A549 (cell line): Measurements from ENCODE around the gene C3orf18. TPM values are rescaled to one million over a fixed set of nuclear protein-coding genes. Genes with fewer than 3 reads are reported as not detected.

Experiments used
- ATAC-seq, 2 experiments: fragments of 200-7000 bp in 1 of 2; fragments of >200 bp in 1 of 2; cut with Nextera tagmentation in 1 of 2; cut with Tn5 transposase in 1 of 2; 3 replicates each; pipeline versions ENCODE4 v1.8.0 to v1.9.1; 2018 to 2020; ENCODE audit warnings: mild to moderate bottlenecking in 1 of 2, moderate library complexity in 1 of 2
- CTCF ChIA-PET: fragments of 300-600 bp; sonication (Branson Sonifier 250); formaldehyde crosslinking; extraction: SDS; loops from one replicate; lab custom pipeline; 2021; ENCODE audit warnings: antibody characterized with exemption, inconsistent platforms; lab: Yijun Ruan, JAX
- POLR2A ChIA-PET: fragments of 350-600 bp; formaldehyde crosslinking; extraction: SDS; loops from one replicate; lab custom pipeline; 2021; ENCODE audit warnings: antibody characterized with exemption, inconsistent platforms; lab: Yijun Ruan, JAX
- DNase-seq, 2 experiments: peaks; one replicate each; pipeline versions ENCODE4 v3.0.0 to v3.0.0-alpha.2; 2011 to 2016; ENCODE audit warnings: low read depth in 1 of 2, low spot score in 1 of 2
- FAIRE-seq: peaks from 2 replicates; lab custom pipeline; 2011; peaks lifted over from hg19 to GRCh38; lab: Jason Lieb, UNC
- H3K27ac ChIP-seq, 2 experiments: fragments of >200 bp; sonication (Bioruptor Twin); formaldehyde crosslinking; 3 replicates each; pipeline ENCODE4 v1.5.1; 2016 to 2017
- H3K4me1 ChIP-seq: fragments of >200 bp; sonication (Bioruptor Twin); formaldehyde crosslinking; 3 replicates; pipeline ENCODE4 v1.6.1; 2016
- H3K4me2 ChIP-seq: fragments of >200 bp; sonication (Bioruptor Twin); formaldehyde crosslinking; 3 replicates; pipeline ENCODE4 v1.6.1; 2016
- H3K4me3 ChIP-seq: fragments of >200 bp; sonication (Bioruptor Twin); formaldehyde crosslinking; 3 replicates; pipeline ENCODE4 v1.5.1; 2016
- H3K9me3 ChIP-seq: fragments of >200 bp; sonication (Bioruptor Twin); formaldehyde crosslinking; 3 replicates; pipeline ENCODE4 v1.6.1; 2016
- BHLHE40 ChIP-seq: IDR thresholded peaks from 2 replicates; pipeline ENCODE4 v1.6.1; 2012; ENCODE audit warnings: low read depth, low read length, inconsistent platforms
- CEBPB ChIP-seq, 2 experiments: fragments of >200 bp in 1 of 2; sonication (Bioruptor Twin) in 1 of 2; formaldehyde crosslinking in 1 of 2; IDR thresholded peaks; 2 replicates each; pipeline ENCODE4 v1.6.1; 2012 to 2016
- CHD2 ChIP-seq: fragments of 150-350 bp; IDR thresholded peaks from 2 replicates; pipeline ENCODE4 v1.6.1; 2014; ENCODE audit warnings: low read length; ENCODE audit not compliant: partially characterized antibody
- CHD4 ChIP-seq: fragments of 200-600 bp; sonication (generic); IDR thresholded peaks from 2 replicates; pipeline ENCODE4 v1.6.1; 2016; ENCODE audit warnings: antibody characterized with exemption, mild to moderate bottlenecking, borderline replicate concordance
- EHF ChIP-seq: fragments of 250-450 bp; sonication (Bioruptor Pico); IDR thresholded peaks from 2 replicates; pipeline ENCODE4 v1.5.0; 2020; ENCODE audit warnings: mild to moderate bottlenecking
- EHMT2 ChIP-seq: fragments of 200-600 bp; sonication (generic); IDR thresholded peaks from 2 replicates; pipeline ENCODE4 v1.6.1; 2016; ENCODE audit warnings: antibody characterized with exemption, low read depth, mild to moderate bottlenecking, moderate library complexity
- GATA3 ChIP-seq: IDR thresholded peaks from 2 replicates; pipeline ENCODE4 v1.6.1; 2012; ENCODE audit warnings: borderline replicate concordance
- HDAC2 ChIP-seq: fragments of 200-600 bp; sonication (generic); IDR thresholded peaks from 2 replicates; pipeline ENCODE4 v1.6.1; 2016
- HOXB13 ChIP-seq: fragments of 250-450 bp; sonication (Bioruptor Pico); IDR thresholded peaks from 2 replicates; pipeline ENCODE4 v1.5.0; 2020; ENCODE audit warnings: low read depth, mild to moderate bottlenecking, moderate library complexity
- HOXB5 ChIP-seq: fragments of 250-450 bp; sonication (Bioruptor Pico); IDR thresholded peaks from 2 replicates; pipeline ENCODE4 v1.5.0; 2020; ENCODE audit warnings: mild to moderate bottlenecking, moderate library complexity
- JUNB ChIP-seq: fragments of >200 bp; sonication (Bioruptor Twin); formaldehyde crosslinking; IDR thresholded peaks from 2 replicates; pipeline ENCODE4 v1.6.1; 2016
- NFE2L2 ChIP-seq: fragments of 150-350 bp; conservative IDR thresholded peaks from 2 replicates; pipeline ENCODE4 v1.6.1; 2014; ENCODE audit warnings: low read length
- NPAS2 ChIP-seq: fragments of 250-450 bp; sonication (Bioruptor Pico); IDR thresholded peaks from 2 replicates; pipeline ENCODE4 v1.8.0; 2022; ENCODE audit warnings: mild to moderate bottlenecking, moderate library complexity, borderline replicate concordance
- PHF8 ChIP-seq: fragments of 200-600 bp; sonication (generic); IDR thresholded peaks from 2 replicates; pipeline ENCODE4 v1.6.1; 2016; ENCODE audit warnings: low read depth, mild to moderate bottlenecking, antibody characterized with exemption, moderate library complexity, borderline replicate concordance
- RARB ChIP-seq: fragments of 250-450 bp; sonication (Bioruptor Pico); IDR thresholded peaks from 2 replicates; pipeline ENCODE4 v1.8.0; 2021; ENCODE audit warnings: mild to moderate bottlenecking, moderate library complexity
- RCOR1 ChIP-seq: fragments of 150-350 bp; IDR thresholded peaks from 2 replicates; pipeline ENCODE4 v1.6.1; 2014; ENCODE audit warnings: antibody characterized with exemption, low read length, low read depth
- RFX5 ChIP-seq: fragments of 450-650 bp; IDR thresholded peaks from 2 replicates; pipeline ENCODE4 v1.7.1; 2014; ENCODE audit warnings: antibody characterized with exemption, mild to moderate bottlenecking, moderate library complexity
- RNF2 ChIP-seq: fragments of 200-600 bp; sonication (generic); IDR thresholded peaks from 2 replicates; pipeline ENCODE4 v1.6.1; 2016; ENCODE audit warnings: low read depth, mild to moderate bottlenecking, antibody characterized with exemption, moderate library complexity, borderline replicate concordance
- ZFP36 ChIP-seq: fragments of 450-650 bp; IDR thresholded peaks from 2 replicates; pipeline ENCODE4 v1.6.1; 2014; ENCODE audit warnings: borderline replicate concordance; ENCODE audit not compliant: partially characterized antibody
- WGBS: methylation state at CpG from one replicate; pipeline ENCODE4 v1.1.6; 2017; ENCODE audit errors: missing lambda C conversion rate; 5-methylcytosine and 5-hydroxymethylcytosine counted together
- polyA plus RNA-seq, 4 experiments: library from polyadenylated mRNA; depleted of rRNA in 3 of 4; stranded (reverse); fragments of >200 nt; fragmentation: RNase III in 1 of 4; extraction: RNeasy Plus Mini Kit Qiagen cat#74134 plus additional on column Dnase treatment in 1 of 4; gene quantifications; 2 replicates in 3 of 4; 3 replicates in 1 of 4; pipeline ENCODE4 v1.2.3, GENCODE V29; 2011 to 2017
- TF ChIP-seq, protein P1 (sequence below): fragments of 250-450 bp; sonication (Bioruptor Pico); IDR thresholded peaks from 2 replicates; pipeline ENCODE4 v1.5.0; 2020; ENCODE audit warnings: low read depth, mild to moderate bottlenecking, moderate library complexity

Gene C3orf18
- polyA plus RNA-seq, 2 of the 4 experiments (the other 2 are of a cell fraction) = 3.4 to 5.4 TPM

DNA sequence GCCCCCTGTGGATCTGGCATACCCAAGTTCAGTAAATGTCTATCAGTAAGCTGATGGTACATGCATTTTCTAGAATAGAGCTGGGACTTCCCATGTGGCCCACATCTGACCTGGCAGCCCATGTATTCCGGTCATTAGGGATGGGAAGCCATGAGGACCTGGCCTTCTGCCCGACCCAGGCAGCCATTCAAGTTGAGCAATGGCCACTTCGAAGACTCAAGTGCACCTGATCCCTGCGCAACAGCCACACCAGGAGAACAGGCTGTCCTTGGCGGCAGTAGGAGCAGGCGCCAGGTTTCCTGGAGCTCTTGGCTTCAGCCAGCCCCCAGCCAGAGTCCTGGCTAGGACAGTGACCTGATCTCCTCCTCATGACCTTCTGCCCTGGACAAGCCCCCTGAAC lies 16.4 kb upstream of the C3orf18 start:
- H3K4me3 ChIP-seq = no peak overlapping the region
- H3K4me1 ChIP-seq = no peaks in the 10 kb centered on the region
- H3K4me2 ChIP-seq = no peak overlapping the region
- H3K27ac ChIP-seq = no peak overlapping the region
- no peak for TF ChIP-seq PHF8
- TF ChIP-seq EHF = no peak
- TF ChIP-seq HOXB5 (CRISPR knock-in tag) = no peak
- no peak for TF ChIP-seq JUNB
- TF ChIP-seq HDAC2 = no peak
- no peak for TF ChIP-seq RCOR1
- TF ChIP-seq GATA3 = no peak
- TF ChIP-seq BHLHE40 = no peak
- TF ChIP-seq, protein P1, sequence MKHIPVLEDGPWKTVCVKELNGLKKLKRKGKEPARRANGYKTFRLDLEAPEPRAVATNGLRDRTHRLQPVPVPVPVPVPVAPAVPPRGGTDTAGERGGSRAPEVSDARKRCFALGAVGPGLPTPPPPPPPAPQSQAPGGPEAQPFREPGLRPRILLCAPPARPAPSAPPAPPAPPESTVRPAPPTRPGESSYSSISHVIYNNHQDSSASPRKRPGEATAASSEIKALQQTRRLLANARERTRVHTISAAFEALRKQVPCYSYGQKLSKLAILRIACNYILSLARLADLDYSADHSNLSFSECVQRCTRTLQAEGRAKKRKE (CRISPR knock-in tag) = no peak
- no peak for TF ChIP-seq CHD4
- TF ChIP-seq, all 56 proteins: peak for 0
- no peaks in the 10 kb centered on the region for H3K9me3 ChIP-seq
- WGBS = 100% methylated on average over 1 of the region's 6 CpGs
- CTCF ChIA-PET = interaction anchor here (22.5 kb wide), 1 partner anchor 25 kb away, joined by 375 read pairs; the partner anchor contains the start of genes CISH and MAPKAPK3
- no peak for DNase-seq
- ATAC-seq = no peak
- no peak for FAIRE-seq
- POLR2A ChIA-PET = no interaction called here

DNA sequence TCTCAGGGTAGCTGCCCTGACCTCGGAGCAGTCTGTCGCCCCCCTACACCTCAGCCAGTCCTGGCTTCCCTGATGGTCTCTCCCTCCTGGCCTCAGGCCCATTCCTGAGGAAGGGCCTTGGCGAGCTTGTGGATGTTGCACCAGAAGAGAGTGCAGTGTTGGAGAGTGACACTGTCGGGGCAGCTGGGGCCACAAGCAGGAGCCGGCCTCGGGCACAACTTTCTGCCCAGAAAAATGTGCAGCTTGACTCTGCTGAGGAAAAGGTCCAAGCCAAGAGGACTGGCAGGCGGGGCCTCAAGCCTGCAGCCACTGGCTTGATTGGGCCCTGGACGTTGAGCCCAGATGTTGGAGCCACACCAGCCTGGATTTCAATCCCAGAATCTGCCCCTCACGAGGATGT lies 14.5 kb upstream of the C3orf18 start:
- no peak for ATAC-seq
- Histone ChIP-seq H3K4me3 (no peak overlapping the region), H3K27ac (no peak overlapping the region), H3K4me2 (no peak overlapping the region), H3K4me1 (no peaks in the 10 kb centered on the region)
- POLR2A ChIA-PET = no interaction called here
- WGBS = 88% methylated on average over 1 of the region's 9 CpGs
- FAIRE-seq = no peak
- CTCF ChIA-PET = interaction anchor here (1.5 to 22.5 kb wide), 2 partner anchors 27 to 40 kb away, joined by 3 to 375 read pairs; partner anchors contain the start of genes CISH and MAPKAPK3
- TF ChIP-seq BHLHE40 = no peak
- TF ChIP-seq, all 56 proteins: peak for 0
- H3K9me3 ChIP-seq = no peaks in the 10 kb centered on the region
- no peak for DNase-seq

DNA sequence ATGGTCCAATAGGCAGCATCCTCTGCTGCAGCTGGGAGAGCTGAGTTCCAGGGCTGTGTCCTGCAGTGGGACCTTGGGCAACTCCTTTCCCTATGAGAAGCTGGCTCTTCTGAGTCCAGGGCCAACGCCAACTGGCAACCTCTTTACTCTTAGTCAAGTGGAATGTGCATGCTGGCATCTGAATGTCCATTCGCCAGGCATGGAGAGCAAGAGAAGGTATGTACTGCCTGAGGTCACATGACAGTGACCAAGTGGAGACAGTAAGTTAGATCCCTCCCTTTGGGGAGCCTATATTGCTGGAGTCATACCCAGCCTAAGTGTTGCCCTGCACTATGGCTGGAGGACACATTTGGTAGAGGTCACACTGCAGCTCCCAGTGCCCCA lies 13.9 kb upstream of the C3orf18 start:
- 84% methylated on average over 2 of the region's 2 CpGs for WGBS

DNA sequence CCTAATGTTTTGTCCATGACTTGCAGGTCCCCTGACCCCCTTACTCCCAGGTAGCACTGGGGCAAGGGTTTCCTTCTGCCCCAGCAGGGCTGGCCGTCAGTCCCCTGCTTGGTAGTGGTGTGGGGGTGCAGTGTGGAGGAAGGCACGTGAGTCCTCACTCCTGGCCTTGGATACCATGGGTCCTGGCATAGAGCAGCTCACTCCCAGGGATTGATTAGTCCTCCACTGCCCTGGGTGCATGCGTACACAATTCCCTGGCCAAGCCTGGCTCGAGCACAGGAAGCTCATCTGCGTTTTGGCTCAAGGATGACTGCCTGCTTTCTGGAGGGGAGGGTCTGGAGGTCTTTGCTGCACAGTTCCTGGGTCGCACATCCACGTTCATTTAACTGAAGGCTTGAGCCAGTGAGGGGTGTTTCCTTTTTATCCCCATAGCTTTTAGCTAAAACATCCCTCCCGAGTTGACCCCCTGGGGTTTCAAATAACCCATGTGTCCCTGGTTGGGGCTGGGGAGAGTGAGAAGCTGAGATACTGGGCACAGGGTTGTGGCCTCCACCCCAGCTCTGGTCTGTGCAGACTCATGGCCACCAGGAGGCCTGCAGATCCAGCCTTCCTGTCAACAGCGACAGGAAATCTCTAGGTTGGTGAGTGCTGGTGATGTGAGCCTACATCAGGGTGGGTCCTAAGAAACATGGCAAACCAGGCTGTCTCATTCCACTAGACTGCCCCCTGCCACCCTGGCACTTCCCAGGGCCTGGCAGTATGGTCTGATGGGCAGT lies 13.3 kb upstream of the C3orf18 start:
- ChIA-PET CTCF (interaction anchor here (1.1 to 22.5 kb wide), 4 partner anchors 8 to 38 kb away, joined by 3 to 375 read pairs (median 4); partner anchors contain the start of genes CISH and MAPKAPK3), POLR2A (interaction anchor here (0.6 kb wide), 1 partner anchor 12 kb away, joined by 3 read pairs; the partner anchor contains the start of gene HEMK1)
- FAIRE-seq (no peak), ATAC-seq (peak in 1 of 2 experiments; percentile 54; a peak in 2 of 6 replicates), DNase-seq (no peak)
- Histone ChIP-seq H3K27ac (no peak overlapping the region), H3K4me3 (no peak overlapping the region), H3K4me2 (no peak overlapping the region), H3K4me1 (no peaks in the 10 kb centered on the region), H3K9me3 (no peaks in the 10 kb centered on the region)
- TF ChIP-seq, protein P1 (CRISPR knock-in tag) = no peak
- TF ChIP-seq EHMT2 (no peak), CEBPB (IDR thresholded peaks at IDR 0.05) (no peak), RARB (CRISPR knock-in tag) (no peak), HOXB13 (CRISPR knock-in tag) (no peak), CHD2 (no peak), RFX5 (no peak), NPAS2 (CRISPR knock-in tag) (no peak), CHD4 (no peak), RNF2 (no peak), JUNB (no peak), NFE2L2 (no peak)
- WGBS = 87% methylated on average over 9 of the region's 9 CpGs

More for the DNA sequence above, 13.9 kb upstream of the C3orf18 start:
- FAIRE-seq (no peak), ATAC-seq (no peak), DNase-seq (no peak)
- no peak for TF ChIP-seq ZFP36
- no peak overlapping the region for H3K4me3 ChIP-seq
- no peaks in the 10 kb centered on the region for H3K9me3 ChIP-seq
- no peaks in the 10 kb centered on the region for H3K4me1 ChIP-seq
- ChIA-PET POLR2A (interaction anchor here (0.6 kb wide), 1 partner anchor 12 kb away, joined by 3 read pairs; the partner anchor contains the start of gene HEMK1), CTCF (interaction anchor here (1.1 to 22.5 kb wide), 4 partner anchors 9 to 39 kb away, joined by 3 to 375 read pairs (median 4); partner anchors contain the start of genes CISH and MAPKAPK3)
- H3K27ac ChIP-seq = no peak overlapping the region
- H3K4me2 ChIP-seq = no peak overlapping the region
